ENCODE results near the gene ATP9B.

ATP9B gene

DNA sequence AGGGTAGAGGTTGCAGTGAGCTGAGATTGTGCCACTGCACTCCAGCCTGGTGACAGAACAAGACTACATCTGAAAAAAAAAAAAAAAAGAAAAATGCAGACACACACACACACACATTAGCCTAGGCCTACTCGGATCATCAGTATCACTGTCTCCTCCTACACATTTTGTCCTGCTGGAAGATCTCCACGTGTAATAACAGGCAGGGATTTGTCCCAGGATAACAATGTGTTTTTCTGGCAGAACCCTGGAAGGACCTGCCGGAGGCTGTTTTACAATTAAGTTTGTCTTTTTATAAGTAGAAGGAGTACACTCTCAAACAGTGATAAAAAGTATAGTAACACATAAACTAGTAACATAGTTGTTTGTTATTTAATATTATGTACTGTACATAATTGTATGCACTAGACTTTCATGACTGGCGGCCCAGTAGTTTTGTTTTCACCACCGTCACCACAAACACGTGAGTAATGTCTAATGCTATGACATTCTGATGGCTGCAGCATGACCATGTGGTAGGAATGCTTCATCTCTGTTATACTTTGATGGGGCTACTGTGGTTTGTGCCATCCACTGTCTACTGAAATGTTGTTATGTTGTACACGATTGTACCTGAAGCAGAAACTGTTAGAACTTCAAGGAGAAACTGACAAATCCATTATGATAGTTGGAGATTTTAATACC is 130.6 kb downstream of the ATP9B start:
- no peak for DNase-seq (ENCODE audit: low read depth in 2 of 2)

DNA sequence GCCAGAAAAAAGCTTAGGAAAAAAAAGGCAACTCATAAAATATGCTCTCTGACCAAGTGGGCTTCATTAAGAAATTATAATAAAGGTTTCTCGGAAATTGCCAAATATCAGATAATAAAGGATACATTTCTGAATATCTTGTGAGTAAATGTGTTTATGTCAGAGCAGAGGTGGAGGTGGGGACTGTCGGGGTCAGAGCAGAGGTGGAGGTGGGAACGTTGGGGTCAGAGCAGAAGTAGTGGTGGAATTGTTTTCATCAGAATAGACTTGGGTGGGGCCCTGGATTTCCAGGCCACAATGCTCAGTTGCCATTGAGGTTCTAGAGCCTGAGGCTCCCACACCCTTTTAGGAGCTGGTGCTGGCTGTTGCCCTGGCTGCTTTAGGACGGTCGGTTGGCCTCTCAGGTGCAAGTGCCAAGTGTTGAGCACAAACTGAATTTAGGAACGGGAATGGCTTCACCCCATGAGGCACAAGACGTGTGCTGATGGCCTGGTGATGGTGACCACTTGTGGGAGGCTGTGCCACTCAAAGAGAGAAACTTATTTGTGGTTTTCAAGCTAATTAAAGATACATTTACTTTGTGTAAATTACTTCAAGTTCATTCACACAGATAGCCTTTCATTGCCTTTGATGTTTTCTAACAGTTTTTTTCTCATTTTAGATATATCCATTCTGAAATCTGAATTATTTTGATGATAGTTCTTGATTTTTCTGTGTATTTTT is 131.5 kb downstream of the ATP9B start:
- no peak for DNase-seq (ENCODE audit: low read depth in 2 of 2)

- DNase-seq (ENCODE audit: low read depth in 2 of 2), result peak in 1 of 2 donors; percentile 15
Measured at GRCh38 chr18:79203017-79203605, 133.9 kb downstream of the ATP9B start.

DNA sequence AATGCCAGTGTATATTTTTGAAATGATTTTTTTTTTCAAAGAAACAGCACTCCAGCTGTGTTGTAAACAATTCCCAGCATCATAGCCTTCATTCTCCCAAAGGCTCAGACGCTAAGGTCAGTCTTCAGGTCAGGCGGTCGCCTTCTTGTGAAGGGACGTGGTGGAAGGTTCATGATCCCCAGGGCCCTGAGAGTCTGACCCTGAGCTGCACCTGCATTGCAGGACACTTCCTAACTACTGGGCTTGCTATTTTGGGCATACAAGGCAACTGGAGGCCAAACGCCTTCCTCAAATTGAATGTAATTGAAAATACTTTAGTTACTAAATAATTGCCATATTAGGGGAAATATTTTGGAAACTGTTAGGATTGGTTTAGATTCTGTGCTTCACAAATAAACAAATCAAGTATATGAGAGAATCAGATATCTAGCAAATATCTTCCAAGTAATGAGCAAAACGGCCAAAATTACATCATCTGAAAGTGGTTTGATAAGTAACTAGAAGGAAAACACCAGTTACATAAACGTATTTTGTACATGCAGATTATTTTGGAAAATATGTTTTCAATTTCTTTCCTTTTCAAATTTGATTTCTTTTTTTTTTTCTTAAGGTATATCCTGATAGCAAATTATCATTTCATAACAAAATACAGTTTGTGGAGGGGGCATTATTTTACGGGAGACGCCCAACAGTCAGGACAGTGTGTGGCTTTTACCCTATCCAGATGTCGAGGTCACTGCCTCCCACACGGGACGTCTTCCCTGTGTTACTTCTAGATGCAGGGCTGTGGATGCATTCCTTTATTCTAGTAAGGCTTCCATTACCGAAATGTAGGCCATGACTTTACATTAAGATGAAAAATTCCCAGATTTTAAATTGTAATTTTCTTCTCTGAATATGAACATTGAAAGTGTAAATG is 136.0 kb downstream of the ATP9B start:
- DNase-seq (ENCODE audit: low read depth in 2 of 2), result no peak

DNA sequence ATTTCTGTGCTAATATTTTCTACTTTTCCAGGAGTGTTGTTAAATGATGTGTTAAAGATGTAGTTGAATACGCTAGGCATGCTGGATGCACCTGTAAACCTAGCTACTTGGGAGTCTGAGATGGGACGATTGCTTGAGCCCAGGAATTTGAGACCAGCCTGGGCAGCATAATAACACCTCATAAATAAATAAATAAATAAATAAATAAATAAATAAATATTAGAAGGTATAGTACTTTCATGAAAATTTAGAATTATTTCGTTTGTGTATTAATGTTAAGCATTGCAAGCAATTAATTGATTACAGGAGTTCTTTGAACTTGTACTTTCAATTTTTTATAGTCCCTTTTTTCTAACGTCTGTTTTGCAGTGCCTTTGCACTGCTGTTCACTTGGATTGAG is 137.2 kb downstream of the ATP9B start:
- no peak for DNase-seq (ENCODE audit: low read depth in 2 of 2)

DNA sequence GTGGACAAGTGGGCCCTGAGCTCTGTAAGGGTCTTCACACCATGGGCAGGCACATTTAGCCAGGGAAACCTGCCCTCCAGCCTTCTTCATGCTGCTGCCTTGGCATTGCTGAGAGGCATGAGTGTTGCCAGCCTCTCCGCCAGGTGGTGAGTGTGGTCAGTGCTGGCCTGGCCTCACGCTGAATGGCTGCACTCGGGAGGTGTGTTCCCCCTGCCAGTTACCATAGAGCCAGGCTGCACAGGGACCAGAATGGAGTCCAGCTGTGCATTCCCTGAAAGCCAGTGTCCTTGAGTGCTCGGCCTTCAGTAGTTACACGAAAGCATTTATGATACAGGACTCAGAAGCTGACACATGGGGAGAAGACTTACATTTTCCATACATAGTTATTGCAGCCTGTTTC is 139.7 kb downstream of the ATP9B start:
- no peak for DNase-seq (ENCODE audit: low read depth in 2 of 2)

- no peak for DNase-seq (ENCODE audit: low read depth in 2 of 2)
Measured at GRCh38 chr18:79210002-79210910, 141.1 kb downstream of the ATP9B start.

- DNase-seq (ENCODE audit: low read depth in 2 of 2), result no peak
Measured at GRCh38 chr18:79211844-79212243, 142.7 kb downstream of the ATP9B start.

GRCh38 chr18:79214056-79214455 is 144.9 kb downstream of the ATP9B start:
- no peak for DNase-seq (ENCODE audit: low read depth in 2 of 2)

GRCh38 chr18:79216176-79216575 is 147.0 kb downstream of the ATP9B start:
- no peak for DNase-seq (ENCODE audit: low read depth in 2 of 2)

DNA sequence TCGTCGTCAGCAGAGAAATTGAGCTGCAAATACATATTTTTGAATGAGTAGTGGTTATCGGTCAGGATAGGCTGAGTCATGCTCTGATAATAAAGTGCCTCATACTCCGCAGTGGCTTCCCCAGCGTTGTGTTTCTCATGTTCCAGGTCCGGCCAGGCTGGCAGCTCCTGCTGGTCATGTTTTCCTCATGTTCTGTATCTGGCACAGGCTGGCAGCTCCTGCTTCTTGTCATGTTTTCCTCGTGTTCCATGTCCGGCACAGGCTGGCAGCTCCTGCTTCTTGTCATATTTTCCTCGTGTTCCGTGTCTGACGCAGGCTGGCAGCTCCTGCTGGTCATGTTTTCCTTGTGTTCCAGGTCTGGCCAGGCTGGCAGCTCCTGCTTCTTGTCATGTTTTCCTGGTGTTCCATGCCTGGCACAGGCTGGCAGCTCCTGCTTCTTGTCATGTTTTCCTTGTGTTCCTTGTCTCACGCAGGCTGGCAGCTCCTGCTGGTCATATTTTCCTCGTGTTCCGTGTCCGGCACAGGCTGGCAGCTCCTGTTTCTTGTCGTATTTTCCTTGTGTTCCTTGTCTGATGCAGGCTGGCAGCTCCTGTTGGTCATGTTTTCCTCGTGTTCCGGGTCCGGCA is 148.9 kb downstream of the ATP9B start:
- no peak for DNase-seq (ENCODE audit: low read depth in 2 of 2)

- no peak for DNase-seq (ENCODE audit: low read depth in 2 of 2)
Measured at GRCh38 chr18:79218605-79219190, 149.5 kb downstream of the ATP9B start.

DNA sequence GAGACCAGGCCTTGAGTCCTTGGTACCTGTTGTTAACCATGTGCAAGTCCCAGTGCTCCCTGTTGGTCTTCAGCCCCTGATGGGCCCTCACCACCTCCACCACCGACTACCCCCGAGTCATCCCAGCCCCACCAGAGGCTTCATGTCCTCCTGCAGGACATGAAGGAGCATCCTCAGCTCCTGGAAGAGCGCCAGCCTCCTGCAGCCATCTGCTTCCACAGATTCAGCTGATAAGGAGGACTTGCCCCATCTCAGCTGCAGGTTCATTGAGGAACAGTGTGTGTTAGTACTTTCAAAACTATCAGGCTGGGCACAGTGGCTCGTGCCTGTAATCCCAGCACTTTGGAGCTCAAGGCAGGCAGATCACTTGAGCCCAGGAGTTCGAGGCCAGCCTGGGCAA is 151.9 kb downstream of the ATP9B start:
- no peak for DNase-seq (ENCODE audit: low read depth in 2 of 2)

GRCh38 chr18:79222790-79223189 is 153.6 kb downstream of the ATP9B start:
- DNase-seq (ENCODE audit: low read depth in 2 of 2), result no peak

DNA sequence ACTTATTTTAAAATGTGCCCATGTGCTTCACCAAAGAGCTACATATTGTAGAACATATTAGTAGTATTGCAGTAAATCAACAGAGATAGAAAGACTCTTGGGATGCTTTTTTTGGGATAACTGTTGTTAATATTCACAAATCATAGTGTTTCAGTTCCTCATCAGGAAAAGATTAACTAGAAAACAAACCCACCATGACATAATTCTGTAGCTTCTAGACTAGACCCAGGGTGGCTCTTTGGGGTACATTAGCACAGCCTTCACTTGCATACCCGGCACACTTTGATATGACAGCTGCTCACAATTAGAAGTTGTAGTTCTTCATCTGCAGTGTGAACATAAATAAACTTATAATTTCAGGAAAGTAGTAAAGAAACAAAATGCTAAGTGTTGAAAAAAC is 154.2 kb downstream of the ATP9B start:
- DNase-seq (ENCODE audit: low read depth in 2 of 2), result no peak

DNA sequence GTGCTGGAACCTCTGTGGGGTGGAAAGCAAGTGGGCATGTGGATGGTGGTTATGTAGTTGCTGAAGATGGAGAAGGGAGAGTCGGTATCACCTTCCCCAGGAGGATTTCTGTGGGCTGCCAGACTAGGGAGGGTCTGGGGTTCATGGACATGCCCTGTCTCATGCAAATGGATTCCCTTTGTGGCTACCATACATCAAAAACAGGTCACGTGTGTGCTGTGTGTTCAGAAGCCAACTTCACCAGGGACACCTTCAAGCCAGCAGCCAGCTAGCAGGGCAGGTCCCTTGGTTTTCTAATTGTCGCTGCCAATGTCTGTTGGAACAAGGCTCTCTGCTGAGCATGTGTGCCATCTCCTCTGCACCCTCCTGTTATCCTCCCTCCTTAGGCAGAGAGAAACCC is 155.2 kb downstream of the ATP9B start:
- DNase-seq (ENCODE audit: low read depth in 2 of 2), result no peak

DNA sequence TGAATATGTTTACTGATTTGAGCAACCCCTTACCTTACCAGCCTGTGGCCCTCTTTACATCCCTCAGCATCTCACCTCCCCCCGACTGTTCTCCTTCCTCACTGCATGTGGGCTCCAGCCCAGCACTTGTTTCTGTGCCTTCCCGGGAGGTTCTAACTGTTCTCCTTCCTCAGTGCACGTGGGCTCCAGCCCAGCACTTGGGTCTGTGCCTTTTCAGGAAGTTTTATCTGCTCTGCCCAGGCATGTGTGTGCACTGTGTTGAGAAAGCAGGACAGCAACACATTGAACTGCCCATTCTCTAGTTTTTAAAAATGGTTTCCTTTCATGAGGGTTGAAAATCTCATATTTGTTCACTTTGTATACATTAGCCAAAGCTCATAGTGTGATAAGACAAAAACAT is 158.4 kb downstream of the ATP9B start:
- DNase-seq (ENCODE audit: low read depth in 2 of 2), result no peak

DNA sequence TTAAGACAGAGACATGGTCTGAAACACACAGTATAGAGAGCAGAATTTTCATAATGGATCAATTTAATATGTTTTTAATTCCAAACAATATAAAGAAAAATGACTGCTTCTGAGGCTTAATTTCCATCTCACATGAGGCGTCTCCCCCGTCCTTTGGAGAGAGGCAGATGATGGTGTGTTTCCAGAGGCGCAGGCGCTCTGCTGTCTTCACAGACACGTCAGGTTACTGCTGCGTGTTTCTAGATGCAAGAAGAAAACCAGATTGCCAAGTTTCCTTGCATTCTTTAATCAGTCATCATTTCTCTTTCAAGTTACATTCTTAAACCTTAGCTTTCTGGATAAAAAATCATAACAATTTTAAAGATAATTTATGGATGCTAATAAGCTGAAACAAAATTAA is 160.2 kb downstream of the ATP9B start:
- no peak for DNase-seq (ENCODE audit: low read depth in 2 of 2)

GRCh38 chr18:79234438-79234837 is 165.2 kb downstream of the ATP9B start:
- no peak for DNase-seq (ENCODE audit: low read depth in 2 of 2)

DNA sequence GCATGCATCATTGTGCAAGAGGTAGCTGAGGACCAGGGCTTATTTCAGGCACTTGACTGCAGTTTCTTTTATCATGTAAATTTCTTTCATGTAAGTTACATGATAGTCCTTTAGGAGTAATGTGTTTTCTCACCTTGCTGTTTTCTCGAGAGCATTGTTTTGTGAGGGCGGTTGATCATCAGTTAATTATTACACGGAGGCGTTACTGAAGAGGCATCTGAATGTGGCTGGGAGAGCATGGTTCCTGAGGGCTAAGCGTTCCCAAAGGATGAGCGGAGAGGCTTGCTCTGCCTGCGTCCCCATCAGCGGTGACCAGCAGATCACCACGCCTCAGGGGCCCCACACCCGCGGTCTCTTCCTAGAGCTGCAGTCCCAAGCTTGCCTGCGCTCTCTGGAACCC is 170.4 kb downstream of the ATP9B start:
- DNase-seq (ENCODE audit: low read depth in 2 of 2), result no peak

All from stimulated activated CD8-positive, alpha-beta memory T cell treated with anti-CD3 and anti-CD28 coated beads, Interleukin-15, amount 100 ng/mL, for 4 hours (primary cell).